GM19452 (cell line): ENCODE results near the gene LANCL1.
A peak's percentile ranks its signal among the peaks of the same experiment; 100 is the strongest.

Source experiments
- ATAC-seq: cut with Tn5 transposase; IDR thresholded peaks from one replicate; pipeline ENCODE4 v1.9.1; 2021; ENCODE audit not compliant: unreplicated experiment

LANCL1 gene, protein sequence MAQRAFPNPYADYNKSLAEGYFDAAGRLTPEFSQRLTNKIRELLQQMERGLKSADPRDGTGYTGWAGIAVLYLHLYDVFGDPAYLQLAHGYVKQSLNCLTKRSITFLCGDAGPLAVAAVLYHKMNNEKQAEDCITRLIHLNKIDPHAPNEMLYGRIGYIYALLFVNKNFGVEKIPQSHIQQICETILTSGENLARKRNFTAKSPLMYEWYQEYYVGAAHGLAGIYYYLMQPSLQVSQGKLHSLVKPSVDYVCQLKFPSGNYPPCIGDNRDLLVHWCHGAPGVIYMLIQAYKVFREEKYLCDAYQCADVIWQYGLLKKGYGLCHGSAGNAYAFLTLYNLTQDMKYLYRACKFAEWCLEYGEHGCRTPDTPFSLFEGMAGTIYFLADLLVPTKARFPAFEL

DNA sequence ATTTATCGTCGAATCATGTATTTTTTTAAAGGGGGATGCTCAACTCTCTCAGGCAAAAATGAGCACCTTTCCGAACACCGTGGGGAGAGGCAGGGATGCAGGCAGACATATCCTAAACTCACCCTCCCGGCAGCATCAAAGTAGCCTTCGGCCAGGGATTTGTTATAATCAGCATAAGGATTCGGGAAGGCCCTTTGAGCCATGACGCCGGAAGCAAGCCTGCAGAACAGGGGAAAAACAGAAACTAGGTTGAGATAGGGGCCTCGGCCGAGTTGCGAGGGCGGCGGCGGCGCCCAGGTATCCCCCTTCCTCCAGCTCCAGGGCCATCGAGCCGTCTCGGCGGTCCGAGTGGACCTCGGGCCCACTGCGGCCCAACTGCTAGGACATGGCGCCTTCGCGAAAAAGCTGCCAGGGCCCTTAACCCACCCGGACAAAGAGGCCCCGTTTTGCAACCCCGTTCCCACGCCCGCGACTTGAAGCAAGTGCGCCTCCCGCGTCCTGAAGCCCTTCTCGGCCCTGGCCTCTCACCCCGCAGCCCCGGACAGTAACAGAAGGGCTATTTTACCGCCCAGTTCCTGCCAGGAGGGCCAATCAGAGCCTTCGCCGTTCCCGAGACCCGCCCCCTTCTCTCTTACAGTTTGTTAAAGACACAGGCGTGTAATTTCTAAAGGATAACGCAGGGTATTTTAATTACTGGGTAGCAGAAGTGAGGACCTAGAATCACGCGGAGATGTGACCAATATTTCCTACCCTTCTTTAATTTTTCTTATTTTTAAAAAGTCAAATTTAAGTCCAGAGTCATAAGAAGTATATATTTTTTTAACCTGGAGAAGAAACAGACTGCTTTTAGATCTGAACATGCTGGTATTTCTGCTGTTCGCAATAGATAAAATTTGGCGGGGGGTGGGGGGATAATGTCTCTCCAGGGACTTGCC lies at the start of gene LANCL1:
TSS of gene LANCL1 (minus strand) at position 566 of the 935 bp plus-strand sequence. CDS start at position 203, 363 bp downstream.
- ATAC-seq, result peak; percentile 100

DNA sequence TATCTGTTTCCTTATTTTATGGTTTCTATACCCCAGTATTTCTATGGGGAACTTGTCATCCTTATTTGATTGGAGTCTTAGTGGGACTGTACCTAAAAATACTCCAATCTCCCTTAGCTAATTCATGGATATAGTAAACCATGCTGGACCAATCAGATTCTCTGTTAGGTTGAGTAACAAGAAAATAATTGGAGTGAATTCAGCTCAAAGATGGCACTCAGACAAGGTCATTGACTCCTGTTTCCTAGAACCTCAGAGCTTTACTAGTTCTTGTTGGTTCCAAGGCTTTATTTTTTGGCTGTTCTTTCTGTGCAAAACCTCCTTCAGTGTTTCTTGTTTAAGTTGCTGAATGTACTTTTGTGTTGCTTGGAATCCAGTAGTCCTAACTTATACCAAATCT lies 48.0 kb upstream of the LANCL1 start:
- no peak for ATAC-seq

DNA sequence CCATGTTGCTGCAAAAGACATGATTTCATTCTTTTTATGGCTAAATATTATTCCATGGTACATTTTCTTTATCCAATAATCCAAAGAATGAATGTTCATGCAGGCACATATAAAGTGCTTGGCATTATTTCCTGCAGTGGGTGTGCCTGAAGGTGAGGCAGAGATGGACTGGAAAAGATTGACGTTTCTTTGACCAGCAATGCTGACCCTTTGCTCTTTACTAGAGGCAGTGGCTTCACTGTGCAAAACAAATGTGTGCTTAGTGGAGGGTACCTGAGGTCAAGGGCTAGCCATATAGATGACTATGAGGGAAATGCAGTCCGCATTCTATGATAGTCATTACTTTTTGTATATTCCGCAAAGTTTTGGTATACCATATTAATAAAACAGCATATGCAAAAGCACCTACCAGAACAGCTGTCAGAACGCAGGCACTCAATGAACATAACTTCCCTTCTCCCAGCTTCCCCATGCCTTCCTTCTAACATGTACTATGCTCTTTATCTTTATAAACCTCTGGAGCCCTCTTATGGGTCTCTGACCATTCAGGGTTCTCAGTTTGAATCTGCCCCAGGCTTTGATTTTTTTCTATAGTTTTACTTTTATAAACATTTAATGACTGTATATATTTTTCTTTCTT lies 47.2 kb upstream of the LANCL1 start:
- ATAC-seq, result no peak

DNA sequence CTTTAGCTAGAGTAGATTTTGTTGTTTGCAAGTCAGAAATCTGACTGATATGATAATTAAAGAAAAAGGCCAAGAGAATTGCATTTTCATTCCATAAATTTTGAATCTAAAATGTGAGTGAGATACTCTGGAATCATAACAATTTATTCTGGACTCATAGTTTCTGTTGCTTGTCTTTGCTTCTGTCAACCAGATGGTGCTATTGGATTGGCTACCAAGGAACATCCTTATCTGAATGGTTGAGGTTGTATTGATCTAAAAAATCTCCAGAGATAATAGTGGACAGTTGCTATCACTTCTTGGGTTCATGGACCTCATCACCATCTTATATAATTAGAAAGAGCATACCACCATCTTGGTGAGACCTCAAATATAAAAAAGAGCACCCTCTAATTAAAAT lies 45.8 kb upstream of the LANCL1 start:
- ATAC-seq, result no peak

DNA sequence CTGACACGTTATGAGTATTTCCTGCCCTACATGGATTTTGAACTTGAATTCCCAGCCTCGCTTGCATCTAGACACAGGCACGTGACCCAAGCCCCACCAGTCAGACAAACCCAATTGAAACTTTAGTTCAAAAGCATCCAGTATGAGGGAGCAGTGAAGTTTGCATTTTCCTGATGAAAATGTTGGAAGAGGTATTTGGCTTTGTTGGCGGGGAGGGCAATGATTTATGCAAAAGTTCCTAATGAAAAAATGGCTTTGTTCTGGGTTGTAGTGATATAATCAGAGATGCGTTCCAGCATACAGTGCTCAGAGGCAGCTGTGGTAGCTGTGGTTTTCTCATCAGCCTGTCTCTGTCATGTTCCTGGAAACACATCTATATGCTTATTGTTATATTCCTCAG lies 43.0 kb upstream of the LANCL1 start:
- ATAC-seq, result no peak

DNA sequence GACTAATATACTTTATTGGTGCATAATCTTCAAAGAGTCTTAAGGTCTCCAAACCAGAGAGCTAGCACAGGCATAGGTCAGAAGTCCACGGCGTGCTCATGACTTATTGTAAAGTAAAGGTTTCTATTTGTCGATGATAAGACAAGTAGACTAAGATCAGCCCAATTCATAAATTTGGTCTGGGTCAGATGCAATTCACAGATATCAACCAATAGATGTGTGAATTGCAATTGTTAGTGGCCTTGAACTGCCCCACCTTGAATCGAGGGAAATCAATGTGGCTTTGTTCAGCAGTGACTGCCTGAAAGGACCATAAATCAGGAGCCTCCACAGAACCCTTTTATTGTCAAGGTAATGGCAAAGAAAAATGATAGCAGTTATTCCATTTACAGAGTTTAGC lies 40.7 kb upstream of the LANCL1 start:
- no peak for ATAC-seq

DNA sequence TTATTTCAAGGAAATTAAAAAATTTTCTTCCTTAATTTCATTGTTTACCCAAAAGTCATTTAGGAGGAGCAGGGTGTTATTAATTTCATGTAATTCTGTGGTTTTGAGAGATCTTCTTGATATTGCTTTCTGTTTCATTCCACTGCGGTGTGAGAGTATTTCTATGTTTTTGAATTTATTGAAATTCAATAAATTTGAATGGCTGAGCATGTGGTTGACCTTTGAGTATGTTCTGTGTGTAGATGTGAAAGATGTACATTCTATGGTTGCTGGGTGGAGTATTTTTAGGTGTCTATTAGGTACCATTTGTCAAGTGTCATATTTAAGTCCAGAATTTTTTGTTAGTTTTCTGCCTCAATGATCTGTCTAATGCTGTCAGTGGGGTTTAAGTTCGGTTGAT lies 39.4 kb upstream of the LANCL1 start:
- no peak for ATAC-seq

DNA sequence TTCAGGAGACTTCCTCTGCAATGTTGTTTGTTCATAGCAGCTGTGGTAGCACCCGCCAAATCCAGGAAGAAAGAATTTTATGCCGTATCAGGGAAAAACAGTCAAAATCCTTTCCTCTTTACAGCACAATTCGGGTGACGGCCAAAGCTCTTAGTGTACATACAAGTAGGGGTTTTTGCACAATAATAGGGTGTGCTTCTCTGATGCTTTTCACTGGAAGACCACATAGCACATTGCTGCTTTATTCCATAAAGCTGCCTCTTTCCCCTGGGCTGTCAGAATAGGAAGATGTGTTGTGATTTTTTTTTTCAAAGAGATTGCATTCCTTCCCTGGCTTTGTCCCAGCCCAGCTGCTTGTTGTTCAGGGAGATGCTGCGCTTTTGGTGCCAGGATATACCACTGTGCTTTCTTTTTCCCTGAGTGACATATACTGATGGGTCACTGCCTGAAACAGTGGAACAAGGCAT lies 27.2 kb upstream of the LANCL1 start:
- ATAC-seq, result no peak

DNA sequence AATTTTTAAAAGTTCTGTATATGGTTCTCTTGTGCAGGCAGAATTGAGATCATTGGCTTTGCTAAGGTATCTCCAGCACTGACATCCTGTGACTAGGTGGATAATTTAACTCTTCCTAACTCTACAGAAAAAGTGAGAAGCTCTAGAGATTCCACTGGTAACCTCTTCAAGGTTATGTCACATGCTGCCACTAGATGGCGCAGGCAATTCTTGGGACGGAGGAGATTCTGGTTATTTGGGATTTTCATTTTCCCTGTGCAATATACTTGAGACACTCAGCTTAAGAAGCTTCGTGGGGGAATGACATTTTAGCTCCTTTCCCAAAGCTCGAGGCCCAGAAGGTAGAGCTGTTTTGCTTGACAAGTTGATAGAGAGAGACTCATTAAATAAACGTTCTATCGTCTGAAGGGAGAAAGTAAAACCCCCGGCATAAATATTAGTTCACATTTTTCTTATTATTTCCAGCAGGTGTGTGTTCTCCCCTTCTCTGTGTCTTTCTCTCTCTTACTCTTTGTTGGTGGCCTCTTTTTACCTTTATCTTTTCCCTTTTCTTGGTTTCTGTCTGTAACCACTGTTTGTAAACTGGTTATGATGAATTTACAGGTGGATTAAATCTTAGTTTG lies 26.6 kb upstream of the LANCL1 start:
- peak; percentile 95 for ATAC-seq

DNA sequence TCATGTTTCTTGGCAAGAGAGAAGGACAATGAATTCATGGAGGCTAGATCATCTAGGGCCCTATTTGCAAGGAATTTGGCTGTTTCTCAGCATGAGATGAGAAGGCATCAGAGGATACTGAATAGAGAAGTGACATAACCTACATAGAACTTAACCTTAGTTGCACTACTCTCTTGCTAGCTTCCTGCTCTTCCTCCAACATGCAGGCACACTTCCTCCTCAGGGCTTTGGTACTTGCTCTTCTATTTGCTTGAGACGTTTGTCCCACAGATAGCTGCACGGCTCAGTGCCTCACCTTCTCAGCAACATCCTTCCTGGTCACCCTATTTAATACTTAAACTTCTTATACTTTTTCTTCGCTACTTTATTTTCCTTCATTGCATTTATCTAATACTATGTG lies 20.0 kb upstream of the LANCL1 start:
- ATAC-seq, result peak; percentile 80

DNA sequence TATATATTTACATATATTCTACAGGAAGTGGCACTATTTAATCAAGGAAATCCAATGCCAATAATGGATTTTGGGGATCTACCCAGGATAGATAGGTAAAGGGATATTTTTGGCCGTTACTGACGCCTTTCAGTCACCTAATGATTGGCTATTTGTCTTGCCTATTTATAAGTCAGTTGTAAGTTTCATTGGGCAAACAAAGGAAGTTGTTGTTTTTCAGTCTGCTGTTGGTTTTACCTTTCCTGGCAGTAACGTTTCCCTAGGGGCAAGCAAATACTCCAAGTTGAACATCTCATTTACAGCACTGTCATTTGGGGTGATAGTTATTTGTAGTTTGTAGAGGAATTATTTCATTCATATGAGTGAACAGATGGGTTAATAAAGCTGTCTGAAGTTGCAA lies 17.0 kb upstream of the LANCL1 start:
- no peak for ATAC-seq

DNA sequence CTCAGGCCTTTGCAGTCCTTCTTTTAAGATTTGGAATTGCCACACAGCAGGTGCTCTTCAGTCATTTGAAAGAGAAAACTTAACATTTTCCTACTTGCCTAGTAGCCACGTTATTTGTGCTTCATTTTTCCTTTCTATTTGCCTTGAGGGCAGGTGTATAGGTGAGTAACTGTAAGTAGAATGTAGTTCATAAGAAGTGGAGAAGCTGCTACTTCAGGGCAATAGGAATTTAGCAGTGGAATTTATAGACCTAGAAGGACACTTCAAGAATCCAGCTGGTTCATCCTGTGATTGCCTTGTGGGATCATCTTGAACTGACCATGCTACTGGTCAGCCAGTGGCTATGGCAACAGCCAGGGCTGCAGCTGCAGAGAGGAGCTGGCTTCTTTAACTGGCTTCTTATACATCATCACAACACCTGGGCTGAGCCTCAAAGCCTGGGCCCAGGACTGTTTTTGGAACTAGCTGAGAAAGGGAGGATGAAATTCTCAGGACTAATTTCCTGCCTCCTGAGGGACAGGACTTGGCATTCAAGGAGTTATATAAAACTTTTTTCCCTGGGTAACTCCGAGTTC lies 5.1 kb upstream of the LANCL1 start:
- ATAC-seq, result no peak

DNA sequence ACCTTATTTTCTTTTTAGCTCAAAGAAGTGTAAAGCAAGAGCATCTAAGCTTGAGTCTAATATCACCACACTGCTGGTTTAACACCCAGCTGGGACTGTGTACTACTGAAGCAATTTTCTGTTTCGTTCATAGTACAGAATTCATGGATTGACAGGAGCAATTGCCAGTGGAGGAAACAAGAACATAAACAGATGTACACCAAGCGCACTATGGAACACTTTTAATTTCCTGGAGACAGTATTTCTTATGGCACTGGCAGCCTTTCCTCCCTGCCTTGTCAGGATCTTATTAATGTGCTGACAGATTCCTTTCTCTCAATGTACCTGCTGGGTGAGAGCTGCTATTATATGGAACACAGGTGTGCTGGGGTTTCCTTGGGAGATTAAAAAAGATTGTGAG lies 4.2 kb upstream of the LANCL1 start:
- ATAC-seq, result no peak

DNA sequence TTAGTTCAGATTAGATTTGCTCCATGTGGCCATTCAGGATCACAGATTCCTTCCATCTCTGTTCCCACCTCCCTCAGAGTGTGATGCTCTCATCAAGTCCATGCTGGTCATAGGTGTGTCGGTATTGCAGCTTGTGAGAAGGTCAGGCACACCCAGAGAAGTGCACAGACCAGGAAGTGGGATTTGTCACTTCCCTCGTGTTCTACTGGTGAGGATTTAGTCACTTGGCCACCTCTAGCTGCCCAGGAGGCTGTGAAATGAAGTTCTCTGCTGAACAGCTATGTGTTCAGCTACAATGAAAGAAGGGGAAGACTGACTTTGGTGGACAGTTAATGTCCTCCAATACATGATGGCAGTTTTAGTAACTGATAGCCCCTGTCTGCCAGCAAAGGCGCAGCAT lies 3.5 kb upstream of the LANCL1 start:
- no peak for ATAC-seq

DNA sequence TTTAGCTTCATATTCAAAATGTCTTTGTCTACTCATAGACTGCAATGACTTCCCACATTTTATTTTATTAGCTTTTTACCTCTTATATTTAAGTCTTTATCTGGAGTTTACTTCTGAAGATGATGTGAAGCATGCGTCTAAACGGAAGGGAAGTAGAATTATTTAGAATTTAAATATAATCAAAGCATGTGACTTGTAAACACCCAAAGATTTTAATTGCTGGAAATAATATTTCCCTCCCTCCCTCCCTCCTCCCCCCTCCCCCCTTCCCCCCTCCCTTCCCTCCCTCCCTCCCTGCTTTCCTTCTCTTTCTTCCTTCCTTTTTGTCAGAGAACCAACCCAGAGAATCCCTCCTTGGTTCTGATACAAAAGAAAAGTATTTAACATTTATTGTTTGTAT lies 2.1 kb upstream of the LANCL1 start:
- ATAC-seq, result no peak

DNA sequence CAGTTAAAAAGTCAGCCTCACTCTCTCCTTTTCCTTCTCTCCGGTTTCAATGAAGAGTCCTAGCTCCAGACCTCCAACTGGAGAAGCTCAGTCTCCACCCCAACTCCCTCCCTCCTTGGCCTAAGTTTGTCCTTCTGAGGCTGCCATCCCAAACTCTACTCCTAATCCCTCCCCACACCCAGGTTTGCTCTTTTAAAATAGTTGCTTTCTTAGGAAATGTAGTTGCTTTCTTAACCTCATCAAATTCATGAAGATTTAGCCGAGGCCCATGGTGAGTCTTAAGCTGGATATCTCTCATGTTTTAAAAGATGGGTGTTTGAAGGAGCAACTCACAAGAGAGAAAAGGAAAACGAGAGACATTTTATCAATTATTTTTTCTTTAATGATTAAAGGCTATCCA lies 937 bp upstream of the LANCL1 start:
- no peak for ATAC-seq

DNA sequence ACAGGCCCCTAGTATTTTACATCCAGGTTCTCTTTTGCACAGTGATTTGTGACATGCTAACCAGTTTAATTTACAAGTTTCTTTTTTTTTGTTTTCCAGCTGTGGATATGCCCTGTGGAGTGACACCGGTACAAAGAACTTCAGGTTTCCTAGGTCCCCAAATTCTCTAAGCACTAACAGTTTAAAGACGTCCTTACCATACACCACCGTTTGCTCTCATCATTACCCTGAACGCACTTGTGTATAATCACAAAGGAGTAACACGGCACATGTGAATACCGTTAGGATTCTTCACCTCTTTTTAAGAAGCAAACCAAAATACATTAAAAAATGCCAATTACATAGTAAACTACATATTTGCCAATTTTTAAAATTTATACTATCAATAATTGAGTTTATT lies 853 bp downstream of the LANCL1 start:
- no peak for ATAC-seq

DNA sequence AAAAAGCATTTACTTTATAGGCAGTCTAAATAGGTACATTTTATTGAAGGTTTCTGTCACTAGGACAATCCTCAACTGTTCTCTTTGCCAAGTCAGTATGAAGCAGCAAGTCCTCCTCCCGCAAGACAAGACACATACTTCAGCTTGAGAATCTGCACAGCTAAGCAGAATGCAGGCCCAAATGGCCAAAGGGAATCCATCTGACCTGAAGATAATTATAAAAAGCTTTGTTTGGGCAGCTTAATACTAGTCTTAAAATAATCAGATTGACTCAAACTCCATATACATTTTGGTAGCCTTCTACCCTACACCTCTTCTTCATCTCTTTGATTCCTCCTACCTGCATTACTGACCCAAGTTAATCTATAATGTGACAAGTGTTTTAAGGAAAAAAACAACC lies 1.8 kb downstream of the LANCL1 start:
- ATAC-seq, result no peak

DNA sequence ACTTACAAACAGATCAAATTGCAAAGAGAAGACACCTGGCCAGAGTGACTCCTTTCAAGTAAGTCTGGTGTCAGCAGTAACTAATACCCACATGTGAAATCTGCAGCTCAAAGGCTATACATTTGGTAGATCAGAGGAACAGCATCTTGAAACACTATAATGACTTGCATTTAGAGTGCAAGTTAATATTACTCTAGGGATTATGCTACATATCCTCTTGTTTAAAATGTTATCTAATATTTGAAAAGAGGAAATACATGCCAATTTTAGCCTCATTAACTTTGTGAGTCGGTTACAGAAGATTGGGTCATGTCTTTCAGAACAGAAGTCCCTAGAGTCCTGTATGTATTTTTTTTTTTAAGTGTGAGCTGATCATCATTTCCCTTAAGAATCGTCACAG lies 15.2 kb downstream of the LANCL1 start:
- peak; percentile 58 for ATAC-seq

DNA sequence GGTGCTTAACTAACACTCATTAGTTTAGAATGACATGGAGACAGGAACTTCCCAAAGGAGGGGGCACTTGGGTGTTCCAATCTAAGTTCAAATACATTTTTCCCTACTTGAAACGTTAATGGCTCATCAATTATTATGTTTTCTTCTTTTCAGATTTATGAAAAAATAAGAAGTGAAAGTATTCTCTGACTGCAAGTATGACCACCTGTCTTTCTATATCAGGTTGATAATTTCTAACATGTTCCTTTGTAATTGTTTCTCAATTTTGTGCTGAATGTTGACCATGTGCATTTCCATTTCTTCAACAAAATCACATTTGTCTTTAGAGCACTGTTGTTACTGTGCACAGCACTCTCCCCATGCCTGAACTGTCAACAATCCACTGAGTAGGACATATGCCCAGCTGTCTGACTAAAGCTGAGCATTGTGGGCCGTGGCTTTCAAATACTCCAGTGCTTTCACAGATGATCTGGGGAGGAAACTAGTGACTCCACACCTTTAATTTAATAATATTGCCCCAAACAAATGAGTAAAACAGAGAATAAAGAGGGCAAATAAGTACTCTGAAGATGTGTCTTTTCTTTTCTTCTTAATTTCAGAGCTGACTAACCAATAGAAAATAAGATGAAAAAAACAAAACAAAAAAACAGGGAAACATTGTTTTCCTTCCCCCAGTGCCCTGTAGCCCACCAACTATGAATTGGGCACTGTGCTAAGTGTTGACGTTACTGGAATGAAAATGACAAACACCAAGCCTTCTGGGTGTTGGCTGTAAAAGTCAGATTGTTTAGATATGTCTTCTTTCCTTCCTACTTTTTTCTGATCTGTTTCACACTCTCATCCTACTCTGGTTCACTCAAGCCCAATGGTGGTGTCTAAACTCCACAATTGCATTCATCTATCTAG lies 16.0 kb downstream of the LANCL1 start:
- ATAC-seq, result peak; percentile 62
